Measurements from ENCODE around the gene LYRM1.

DNA sequence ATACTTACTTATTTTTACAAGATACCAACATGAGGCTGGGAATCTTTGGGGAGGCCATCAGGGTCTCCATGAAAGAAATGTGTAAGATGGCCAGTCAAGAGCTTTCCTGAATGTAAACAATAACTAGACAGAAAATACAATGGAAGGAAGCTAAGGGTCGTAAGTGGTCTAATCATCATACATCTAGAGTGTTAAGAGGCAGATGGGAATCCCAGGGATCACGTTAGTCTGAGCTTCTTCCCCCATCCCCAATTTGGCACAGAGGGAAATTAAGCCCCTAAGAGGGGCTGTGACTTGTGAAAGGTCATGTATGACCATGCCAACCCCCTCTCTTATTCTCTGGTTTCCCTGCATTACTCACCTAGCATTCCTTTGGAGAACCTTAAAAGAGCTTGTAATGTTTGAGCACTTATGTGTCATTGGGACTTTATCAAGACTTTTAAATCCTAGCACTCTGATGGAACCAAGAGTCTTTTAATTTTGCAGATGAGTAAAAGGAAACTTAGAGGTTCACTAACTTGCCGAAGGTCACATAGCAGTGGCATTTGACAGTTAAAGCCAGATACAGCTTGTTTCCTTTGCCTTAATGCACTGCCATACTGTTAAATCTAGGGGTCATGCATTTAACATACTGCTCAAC is 46.5 kb upstream of the LYRM1 start:
- TF ChIP-seq CTCF (conservative IDR thresholded peaks at IDR 0.05; ENCODE audit: low read depth in 2 of 2) (no peak), ZNF331 (CRISPR knock-in tag; IDR thresholded peaks at IDR 0.05; ENCODE audit: low read depth) (no peak), POLR2AphosphoS5 (IDR thresholded peaks at IDR 0.05; ENCODE audit: low read depth) (no peak), EZH2phosphoT487 (IDR thresholded peaks at IDR 0.05; ENCODE audit: unreplicated experiment) (no peak), EZH2 (IDR thresholded peaks at IDR 0.05; ENCODE audit: low read depth, unreplicated experiment) (no peak), CREB1 (CRISPR knock-in tag; IDR thresholded peaks at IDR 0.05; ENCODE audit: low read depth) (no peak), JUNB (IDR thresholded peaks at IDR 0.05; ENCODE audit: unreplicated experiment) (no peak), NANOG (IDR thresholded peaks at IDR 0.05; ENCODE audit: borderline replicate concordance) (no peak), ZNF462 (CRISPR knock-in tag; IDR thresholded peaks at IDR 0.05) (no peak), ZNF114 (CRISPR knock-in tag; IDR thresholded peaks at IDR 0.05) (no peak)
- TF ChIP-seq, protein P1, sequence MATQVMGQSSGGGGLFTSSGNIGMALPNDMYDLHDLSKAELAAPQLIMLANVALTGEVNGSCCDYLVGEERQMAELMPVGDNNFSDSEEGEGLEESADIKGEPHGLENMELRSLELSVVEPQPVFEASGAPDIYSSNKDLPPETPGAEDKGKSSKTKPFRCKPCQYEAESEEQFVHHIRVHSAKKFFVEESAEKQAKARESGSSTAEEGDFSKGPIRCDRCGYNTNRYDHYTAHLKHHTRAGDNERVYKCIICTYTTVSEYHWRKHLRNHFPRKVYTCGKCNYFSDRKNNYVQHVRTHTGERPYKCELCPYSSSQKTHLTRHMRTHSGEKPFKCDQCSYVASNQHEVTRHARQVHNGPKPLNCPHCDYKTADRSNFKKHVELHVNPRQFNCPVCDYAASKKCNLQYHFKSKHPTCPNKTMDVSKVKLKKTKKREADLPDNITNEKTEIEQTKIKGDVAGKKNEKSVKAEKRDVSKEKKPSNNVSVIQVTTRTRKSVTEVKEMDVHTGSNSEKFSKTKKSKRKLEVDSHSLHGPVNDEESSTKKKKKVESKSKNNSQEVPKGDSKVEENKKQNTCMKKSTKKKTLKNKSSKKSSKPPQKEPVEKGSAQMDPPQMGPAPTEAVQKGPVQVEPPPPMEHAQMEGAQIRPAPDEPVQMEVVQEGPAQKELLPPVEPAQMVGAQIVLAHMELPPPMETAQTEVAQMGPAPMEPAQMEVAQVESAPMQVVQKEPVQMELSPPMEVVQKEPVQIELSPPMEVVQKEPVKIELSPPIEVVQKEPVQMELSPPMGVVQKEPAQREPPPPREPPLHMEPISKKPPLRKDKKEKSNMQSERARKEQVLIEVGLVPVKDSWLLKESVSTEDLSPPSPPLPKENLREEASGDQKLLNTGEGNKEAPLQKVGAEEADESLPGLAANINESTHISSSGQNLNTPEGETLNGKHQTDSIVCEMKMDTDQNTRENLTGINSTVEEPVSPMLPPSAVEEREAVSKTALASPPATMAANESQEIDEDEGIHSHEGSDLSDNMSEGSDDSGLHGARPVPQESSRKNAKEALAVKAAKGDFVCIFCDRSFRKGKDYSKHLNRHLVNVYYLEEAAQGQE (IDR thresholded peaks at IDR 0.05; ENCODE audit: unreplicated experiment), result no peak
- TF ChIP-seq, protein P2, sequence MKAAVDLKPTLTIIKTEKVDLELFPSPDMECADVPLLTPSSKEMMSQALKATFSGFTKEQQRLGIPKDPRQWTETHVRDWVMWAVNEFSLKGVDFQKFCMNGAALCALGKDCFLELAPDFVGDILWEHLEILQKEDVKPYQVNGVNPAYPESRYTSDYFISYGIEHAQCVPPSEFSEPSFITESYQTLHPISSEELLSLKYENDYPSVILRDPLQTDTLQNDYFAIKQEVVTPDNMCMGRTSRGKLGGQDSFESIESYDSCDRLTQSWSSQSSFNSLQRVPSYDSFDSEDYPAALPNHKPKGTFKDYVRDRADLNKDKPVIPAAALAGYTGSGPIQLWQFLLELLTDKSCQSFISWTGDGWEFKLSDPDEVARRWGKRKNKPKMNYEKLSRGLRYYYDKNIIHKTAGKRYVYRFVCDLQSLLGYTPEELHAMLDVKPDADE (IDR thresholded peaks at IDR 0.05), result no peak
